GM12878 (cell line): Measurements from ENCODE around the gene EEF2. TPM values are rescaled to one million over a fixed set of nuclear protein-coding genes. Genes with fewer than 3 reads are reported as not detected.

ENCODE experiments used
- ATAC-seq: fragments of 200-7000 bp; cut with Tn5 transposase; 3 replicates; pipeline ENCODE4 v1.9.1; 2020; ENCODE audit warnings: mild to moderate bottlenecking, moderate library complexity
- BruUV-seq: library from RNA; stranded (reverse); fragments of 400-500 nt; replicated peaks from 2 replicates; lab custom pipeline; 2021; lab: Mats Ljungman, UMichigan
- CTCF ChIA-PET: fragments of 300-600 bp; sonication (Branson Sonifier 250); formaldehyde crosslinking; extraction: SDS; loops from one replicate; lab custom pipeline; 2021; ENCODE audit warnings: inconsistent platforms; lab: Yijun Ruan, JAX
- POLR2A ChIA-PET: fragments of 350-600 bp; formaldehyde crosslinking; extraction: SDS; loops from one replicate; lab custom pipeline; 2021; ENCODE audit warnings: inconsistent platforms; lab: Charles Lee
- RAD21 ChIA-PET: fragments of 300-600 bp; sonication (Branson Sonifier 250); formaldehyde crosslinking; loops from one replicate; lab custom pipeline; 2023; ENCODE audit warnings: antibody characterized with exemption; ENCODE audit not compliant: unreplicated experiment; lab: Charles Lee
- SMC1A ChIA-PET: fragments of 300-600 bp; sonication (Branson Sonifier 250); formaldehyde crosslinking; loops from one replicate; lab custom pipeline; 2023; ENCODE audit not compliant: unreplicated experiment, uncharacterized antibody; lab: Charles Lee
- DNase-seq: peaks from one replicate; pipeline ENCODE4 v3.0.0-alpha.2; 2011; ENCODE audit warnings: low read depth, low spot score
- FAIRE-seq: peaks from 3 replicates; lab custom pipeline; 2011; peaks lifted over from hg19 to GRCh38; lab: Jason Lieb, UNC
- H2AFZ ChIP-seq: 2 replicates; pipeline ENCODE4 v1.6.0; 2011; ENCODE audit warnings: low read depth, low read length, control low read depth; ENCODE audit not compliant: control insufficient read depth
- H3K27ac ChIP-seq: 2 replicates; pipeline ENCODE4 v1.5.1; 2011; ENCODE audit warnings: control low read depth; ENCODE audit not compliant: control insufficient read depth, insufficient read depth
- H3K27me3 ChIP-seq, 2 experiments: replicated peaks in 1 of 2; 2 replicates each; pipeline versions ENCODE4 v1.6.0 to v1.6.1; 2011; ENCODE audit warnings: low read length in 1 of 2; ENCODE audit not compliant: control insufficient read depth in 2 of 2, insufficient read depth in 2 of 2
- H3K36me3 ChIP-seq, 2 experiments: 2 replicates each; pipeline ENCODE4 v1.5.1; 2011; ENCODE audit warnings: low read length in 1 of 2; ENCODE audit not compliant: control insufficient read depth in 2 of 2, insufficient read depth in 2 of 2
- H3K4me1 ChIP-seq: 2 replicates; pipeline ENCODE4 v1.6.1; 2011; ENCODE audit warnings: mild to moderate bottlenecking, low read length, moderate library complexity, mixed read lengths; ENCODE audit not compliant: control insufficient read depth, insufficient read depth
- H3K4me2 ChIP-seq: 2 replicates; pipeline ENCODE4 v1.6.0; 2011; ENCODE audit warnings: control low read depth; ENCODE audit not compliant: control insufficient read depth, insufficient read depth
- H3K4me3 ChIP-seq: fragments of 200-600 bp; sonication (generic); 2 replicates; pipeline ENCODE4 v1.5.1; 2016
- H3K79me2 ChIP-seq: 2 replicates; pipeline ENCODE4 v1.6.0; 2011; ENCODE audit warnings: low read length; ENCODE audit not compliant: control insufficient read depth, insufficient read depth
- H3K9ac ChIP-seq: 2 replicates; pipeline ENCODE4 v1.8.0; 2011; ENCODE audit warnings: low read length, control low read depth, mixed read lengths; ENCODE audit not compliant: control insufficient read depth, insufficient read depth
- H3K9me3 ChIP-seq: replicated peaks from 3 replicates; pipeline ENCODE4 v1.5.1; 2011; ENCODE audit warnings: mild to moderate bottlenecking, low read length; ENCODE audit not compliant: control insufficient read depth, insufficient read depth
- H4K20me1 ChIP-seq: 2 replicates; pipeline ENCODE4 v1.6.0; 2011; ENCODE audit not compliant: control insufficient read depth, insufficient read depth
- FOXK2 ChIP-seq: fragments of 450-650 bp; IDR thresholded peaks from 2 replicates; pipeline ENCODE4 v1.6.1; 2017; ENCODE audit warnings: mild to moderate bottlenecking, moderate library complexity
- NR2F1 ChIP-seq: fragments of 450-650 bp; conservative IDR thresholded peaks from 2 replicates; pipeline ENCODE4 v1.6.1; 2017; ENCODE audit warnings: mild to moderate bottlenecking
- POLR2AphosphoS5 ChIP-seq: IDR thresholded peaks from 2 replicates; pipeline ENCODE4 v1.6.1; 2011; ENCODE audit warnings: mild to moderate bottlenecking, low read length, inconsistent platforms
- ZNF24 ChIP-seq: fragments of 450-650 bp; IDR thresholded peaks from 2 replicates; pipeline ENCODE4 v1.6.1; 2017; ENCODE audit warnings: antibody characterized with exemption, mild to moderate bottlenecking
- WGBS: methylation state at CpG from one replicate; pipeline ENCODE4 v1.1.6; 2016; ENCODE audit warnings: low lambda C conversion rate; ENCODE audit not compliant: insufficient replicate concordance, insufficient coverage; ENCODE audit errors: missing lambda C conversion rate; 5-methylcytosine and 5-hydroxymethylcytosine counted together
- in situ Hi-C: fragments of 300-500 bp; cut with MboI; formaldehyde crosslinking; loops from 9 replicates; pipeline ENCODE4 v1.14.3; 2018; ENCODE audit warnings: mixed read lengths
- intact Hi-C: fragments of 100-400 bp; cut with micrococcal nuclease; formaldehyde crosslinking; loops from one replicate; pipeline ENCODE4 v1.14.2; 2022; ENCODE audit not compliant: unreplicated experiment
- polyA plus RNA-seq, 11 experiments: library from polyadenylated mRNA; depleted of rRNA in 4 of 11; unstranded in 6 of 11; stranded (reverse) in 5 of 11; fragments of >200 nt; fragmentation: Nextera tagmentation in 4 of 11; fragmentation: Illumina TruSeq in 1 of 11; extraction: Ambion mirVana in 4 of 11; extraction: Trizol in 1 of 11; gene quantifications; 1 replicate in 1 of 11; 2 replicates in 10 of 11; pipeline versions ENCODE4 v1.2.1 to v1.2.3, GENCODE V29; 2011 to 2016; ENCODE audit warnings: inconsistent platforms in 2 of 11, missing spikeins in 2 of 11, low read depth in 1 of 11
- total RNA-seq, 4 experiments: library from RNA; depleted of rRNA in 3 of 4; stranded (reverse); fragments of >200 nt in 3 of 4; fragmentation: Illumina TruSeq in 1 of 4; extraction: Trizol in 1 of 4; gene quantifications; 2 replicates each; pipeline versions ENCODE4 v1.2.1 to v1.2.3, GENCODE V29; 2013 to 2021

EEF2 gene
- total and polyA plus RNA-seq, 10 of the 15 experiments (the other 5 are each of a cell fraction or from before 2014, with no cell fraction given) = 280 to 3,491 (median 1,305) TPM

DNA sequence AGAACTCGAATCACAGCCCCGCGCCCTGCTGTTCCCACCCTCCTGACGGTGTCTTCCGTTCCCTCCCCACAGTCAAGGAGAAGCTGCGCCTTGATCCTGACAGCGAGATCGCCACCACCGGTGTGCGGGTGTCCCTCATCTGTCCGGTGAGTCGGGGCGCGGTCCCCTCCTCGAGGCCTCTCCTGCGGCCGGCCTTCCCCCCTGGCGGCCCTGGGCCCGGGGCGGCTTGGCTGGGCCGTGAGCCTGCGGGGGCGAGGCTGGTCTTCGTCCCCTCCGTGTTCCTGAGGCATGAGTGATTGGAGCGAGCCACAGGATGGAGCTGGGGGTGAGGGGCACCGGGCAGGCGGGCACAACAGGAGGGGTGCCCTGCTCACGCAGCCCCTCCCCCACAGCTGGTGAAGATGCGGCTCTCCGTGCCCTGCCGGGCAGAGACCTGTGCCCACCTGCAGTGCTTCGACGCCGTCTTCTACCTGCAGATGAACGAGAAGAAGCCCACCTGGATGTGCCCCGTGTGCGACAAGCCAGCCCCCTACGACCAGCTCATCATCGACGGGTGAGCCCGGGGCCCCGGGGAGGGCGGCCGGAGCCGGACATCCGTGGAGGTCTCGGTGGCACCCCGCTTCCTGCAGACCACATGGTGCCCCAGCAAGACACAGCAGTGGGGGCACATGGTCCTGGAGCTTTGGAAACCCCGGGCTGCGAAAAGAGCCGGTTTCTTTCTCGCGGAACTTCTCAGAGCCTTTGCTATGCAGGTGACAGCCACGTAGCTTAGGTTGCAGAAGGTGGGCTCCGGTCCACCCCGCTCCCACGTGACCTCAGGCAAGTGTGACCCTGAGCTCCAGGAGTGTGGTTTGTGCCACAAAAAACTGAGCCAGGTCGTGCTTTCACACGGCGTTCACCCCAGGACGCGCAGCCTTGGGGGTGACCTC, 48.0 kb upstream of the EEF2 start:
- Histone ChIP-seq H3K79me2 (no peaks in the 10 kb centered on the region), H3K4me2 (no peak overlapping the region), H3K9me3 (peaks cover 4% of the 10 kb centered on the region; the same call in 2 of the 3 replicates), H3K27ac (no peak overlapping the region), H3K27me3 (no peaks in the 10 kb centered on the region), H3K4me1 (no peaks in the 10 kb centered on the region), H3K36me3 (peaks cover 6 to 14% of the 10 kb centered on the region in 2 experiments; a peak in 3 of 4 replicates), H2AFZ (no peak overlapping the region), H3K9ac (no peak overlapping the region), H3K4me3 (no peak overlapping the region), H4K20me1 (no peaks in the 10 kb centered on the region)
- ATAC-seq (no peak), DNase-seq (no peak), FAIRE-seq (no peak)
- ChIA-PET RAD21 (no interaction called here), CTCF (no interaction called here), POLR2A (no interaction called here), SMC1A (no interaction called here)
- intact Hi-C loops = no loop called here
- 97% methylated on average over 62 of the region's 63 CpGs for WGBS
- no peak for TF ChIP-seq FOXK2
- no peak for TF ChIP-seq NR2F1
- in situ Hi-C loops = no loop called here
- BruUV-seq = no TSS peak

DNA sequence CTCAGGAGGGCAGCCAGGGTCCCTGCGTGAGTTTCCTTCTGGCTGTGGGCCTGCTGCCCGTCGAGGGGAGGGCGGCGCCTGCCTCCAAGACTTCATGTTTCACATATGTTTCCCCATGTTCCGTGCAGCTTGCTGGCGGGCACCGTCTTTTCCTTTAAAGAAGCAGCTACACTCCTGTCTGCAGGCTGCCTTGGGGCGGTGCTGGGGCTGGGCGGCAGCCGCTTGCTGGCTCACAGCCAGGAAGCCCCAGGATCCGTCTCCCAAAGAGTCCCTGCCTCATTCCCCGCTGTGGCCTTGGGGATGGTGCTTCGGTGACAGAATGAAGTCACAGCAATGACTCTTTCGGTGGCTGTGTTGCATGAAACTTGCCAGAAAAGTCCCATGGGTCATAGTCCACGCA, 47.2 kb upstream of the EEF2 start:
- H3K4me3 ChIP-seq = no peak overlapping the region
- CTCF ChIA-PET = no interaction called here
- intact Hi-C loops (no loop called here), in situ Hi-C loops (no loop called here)
- no peak overlapping the region for H2AFZ ChIP-seq
- BruUV-seq = no TSS peak
- POLR2A ChIA-PET = no interaction called here
- no peak overlapping the region for H3K9ac ChIP-seq
- no peak overlapping the region for H3K27ac ChIP-seq
- peaks cover 4% of the 10 kb centered on the region; the same call in 2 of the 3 replicates for H3K9me3 ChIP-seq
- peaks cover 6 to 14% of the 10 kb centered on the region in 2 experiments; a peak in 3 of 4 replicates for H3K36me3 ChIP-seq
- no peak overlapping the region for H3K4me2 ChIP-seq
- no peaks in the 10 kb centered on the region for H4K20me1 ChIP-seq
- SMC1A ChIA-PET = no interaction called here
- DNase-seq (no peak), ATAC-seq (no peak), FAIRE-seq (no peak)
- 98% methylated on average over 16 of the region's 16 CpGs for WGBS
- no peaks in the 10 kb centered on the region for H3K4me1 ChIP-seq
- H3K79me2 ChIP-seq = no peaks in the 10 kb centered on the region
- 0 out of 2 replicates have a peak, but pooled peaks have one; percentile 16 for TF ChIP-seq POLR2AphosphoS5
- no peak for TF ChIP-seq ZNF24
- no peaks in the 10 kb centered on the region for H3K27me3 ChIP-seq
- RAD21 ChIA-PET = no interaction called here
